Neural progenitor cell (in vitro differentiated cells): ENCODE data around the gene C18orf63.

ENCODE experiments used
- CTCF ChIP-seq: fragments of 200-600 bp; sonication (generic); IDR thresholded peaks from 2 replicates; pipeline ENCODE4 v1.5.1; 2017; ENCODE audit warnings: antibody characterized with exemption, mild to moderate bottlenecking
- EZH2 ChIP-seq: fragments of 200-600 bp; sonication (generic); IDR thresholded peaks from 2 replicates; pipeline ENCODE4 v1.6.1; 2017; ENCODE audit warnings: antibody characterized with exemption, mild to moderate bottlenecking, moderate library complexity

GRCh38 chr18:74367905-74368304, 52.3 kb downstream of the C18orf63 start:
- TF ChIP-seq CTCF (no peak), EZH2 (no peak)
